Dedifferentiated amniotic fluid mesenchymal stem cell (primary cell): ENCODE data around the gene PRADC1.
"Not testable (repeated sequence)": the region's sequence is repeated elsewhere in the genome, so short reads cannot be mapped to it uniquely, and the experiment has no call there.

Source experiments
- DNase-seq: peaks from one replicate; pipeline ENCODE4 v3.0.0-alpha.2; 2016; ENCODE audit errors: extremely low spot score

Gene PRADC1

GRCh38 chr2:73233154-73233931, at the start of gene PRADC1:
PRADC1 (minus strand) TSS chr2:73233239; CDS start chr2:73233160, 79 bp downstream.
- peak; percentile 100 for DNase-seq

GRCh38 chr2:73281244-73281643, 48.2 kb upstream of the PRADC1 start:
- no peak for DNase-seq

GRCh38 chr2:73279852-73280251, 46.8 kb upstream of the PRADC1 start:
- no peak for DNase-seq

- DNase-seq, result no peak
These were observed 39.2 kb upstream of the PRADC1 start for GRCh38 chr2:73272270-73272669.

- DNase-seq, result no peak
These were observed 36.8 kb upstream of the PRADC1 start for GRCh38 chr2:73269686-73270465.

GRCh38 chr2:73268830-73269685, 36.0 kb upstream of the PRADC1 start:
- DNase-seq, result no peak

GRCh38 chr2:73268366-73268829, 35.4 kb upstream of the PRADC1 start:
- DNase-seq, result no peak

GRCh38 chr2:73267008-73267407, 34.0 kb upstream of the PRADC1 start:
- no peak for DNase-seq

- DNase-seq, result no peak
These were observed 33.2 kb upstream of the PRADC1 start for GRCh38 chr2:73266061-73266901.

- no peak for DNase-seq
These were observed 32.4 kb upstream of the PRADC1 start for GRCh38 chr2:73265298-73266060.

- no peak for DNase-seq
These were observed 31.7 kb upstream of the PRADC1 start for GRCh38 chr2:73264783-73265182.

- DNase-seq, result no peak
These were observed 31.2 kb upstream of the PRADC1 start for GRCh38 chr2:73264332-73264606.

- no peak for DNase-seq
These were observed 30.7 kb upstream of the PRADC1 start for GRCh38 chr2:73263540-73264331.

GRCh38 chr2:73262691-73263429, 29.8 kb upstream of the PRADC1 start:
- DNase-seq, result not testable (repeated sequence)

- DNase-seq, result no peak
These were observed 29.1 kb upstream of the PRADC1 start for GRCh38 chr2:73262108-73262651.

GRCh38 chr2:73260338-73260984, 27.4 kb upstream of the PRADC1 start:
- DNase-seq, result no peak

- no peak for DNase-seq
These were observed 26.8 kb upstream of the PRADC1 start for GRCh38 chr2:73259704-73260337.

GRCh38 chr2:73259276-73259675, 26.2 kb upstream of the PRADC1 start:
- DNase-seq, result no peak
